ENCODE measurements around the gene CYTH1.

CYTH1 gene

DNA sequence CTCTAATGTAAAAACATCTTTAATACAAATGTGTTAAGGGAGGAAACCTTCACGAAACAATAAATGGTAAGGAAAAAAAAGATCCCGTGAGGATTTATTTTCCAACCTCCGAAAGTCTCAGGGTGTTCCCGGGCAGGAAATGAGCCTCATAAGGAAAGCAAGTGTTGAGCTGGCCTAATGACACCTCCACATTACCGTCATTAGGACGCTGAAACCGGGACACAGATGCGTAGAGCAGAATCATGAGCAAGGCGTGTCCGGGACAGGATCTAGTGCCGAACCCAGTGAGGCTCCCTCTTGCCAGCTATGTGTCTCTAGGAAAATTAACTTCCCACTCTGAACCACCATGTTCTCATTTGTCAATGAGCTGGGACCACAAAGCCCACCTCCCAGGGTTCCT, 22.7 kb upstream of the CYTH1 start:
- DNase-seq, result no peak

DNA sequence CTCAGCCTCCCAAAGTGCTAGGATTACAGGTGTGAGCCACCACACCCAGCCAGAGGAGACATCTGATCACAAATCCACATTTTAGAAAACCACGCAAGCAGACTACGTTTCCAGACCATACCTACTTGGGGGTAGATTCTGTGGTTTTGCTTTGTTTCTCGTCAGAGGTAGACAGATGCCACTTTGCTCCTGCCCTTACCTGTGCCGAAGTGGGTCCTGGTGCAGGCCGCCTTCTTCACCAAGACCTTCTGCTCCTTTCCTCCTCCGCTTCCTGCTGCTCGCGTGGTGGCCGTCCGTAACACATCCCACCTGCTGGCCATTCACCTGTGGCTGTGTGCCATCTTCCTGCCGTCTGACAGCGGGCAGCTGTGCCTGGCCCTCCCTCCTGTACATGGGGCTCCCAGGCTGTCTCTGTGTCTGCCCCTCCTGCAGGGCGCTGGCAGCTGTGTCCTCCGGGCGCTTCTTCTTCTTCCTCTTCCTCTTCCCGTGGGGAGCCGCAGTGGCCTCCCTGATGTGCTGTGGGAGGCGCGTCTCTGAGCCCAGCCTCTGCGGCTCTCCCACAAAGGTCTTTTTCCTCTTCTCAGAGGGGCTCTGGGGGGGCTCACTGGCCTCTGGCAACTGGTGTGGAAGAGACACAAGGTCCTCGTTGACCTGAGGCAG, 21.2 kb upstream of the CYTH1 start:
- no peak for DNase-seq

DNA sequence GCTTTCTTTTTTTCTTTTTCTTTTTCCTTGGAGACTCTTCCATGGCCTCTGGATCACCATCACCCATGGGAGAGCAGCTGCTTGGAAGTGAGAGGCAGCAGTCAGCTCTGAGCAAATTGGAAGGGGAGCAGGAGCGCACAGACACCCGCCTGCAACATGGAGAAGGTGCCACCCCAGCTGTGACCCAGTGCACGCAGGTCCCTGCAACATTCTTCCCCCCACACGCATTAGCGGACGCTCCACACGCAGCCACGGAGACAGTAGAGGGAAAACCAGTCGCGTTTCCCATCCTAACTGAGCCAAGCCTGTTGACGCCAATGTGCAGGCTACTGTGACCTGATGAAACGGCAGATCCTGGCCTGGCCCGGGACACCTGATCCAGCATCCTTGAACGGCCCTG, 20.4 kb upstream of the CYTH1 start:
- DNase-seq, result no peak

- DNase-seq, result no peak
These were observed 19.9 kb upstream of the CYTH1 start for GRCh38 chr17:78802008-78802407.

DNA sequence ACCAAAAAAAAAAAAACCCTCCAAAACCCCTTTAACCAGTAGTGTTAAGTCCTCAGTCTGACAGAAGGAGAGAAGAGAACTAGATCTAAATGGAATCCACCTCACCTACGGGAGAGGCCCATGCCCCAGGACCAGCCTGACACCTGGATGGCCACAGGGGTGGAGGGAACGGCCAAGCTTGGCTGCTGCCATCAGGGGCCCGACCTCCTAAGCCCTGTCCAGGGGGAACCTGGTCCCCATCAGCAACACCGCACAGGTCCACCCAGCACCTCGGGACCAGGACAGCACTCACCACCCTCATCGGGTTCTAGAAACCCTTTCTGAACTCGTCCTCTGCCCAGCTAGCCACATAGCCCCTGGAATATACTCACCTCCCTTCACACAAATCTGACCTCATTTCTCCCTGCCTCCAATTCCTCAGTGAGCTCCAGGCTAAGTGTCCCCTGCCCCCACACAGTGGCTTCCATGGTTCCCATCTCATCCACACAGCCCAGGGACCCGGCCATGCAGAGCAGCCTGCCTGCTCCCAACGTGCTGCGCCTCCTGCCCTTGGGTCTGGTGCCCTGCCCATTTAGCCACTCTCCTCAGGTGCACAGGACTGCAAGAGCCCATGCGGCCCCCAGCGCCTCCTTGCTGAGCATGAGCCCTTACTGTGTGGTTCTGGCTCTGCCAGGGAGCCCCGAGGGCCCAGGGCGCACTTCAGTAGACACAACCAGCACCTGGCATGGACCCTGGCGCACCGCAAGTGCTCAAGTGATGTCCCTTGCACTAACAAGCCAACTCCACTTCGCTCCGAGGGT, 18.3 kb upstream of the CYTH1 start:
- DNase-seq, result no peak

DNA sequence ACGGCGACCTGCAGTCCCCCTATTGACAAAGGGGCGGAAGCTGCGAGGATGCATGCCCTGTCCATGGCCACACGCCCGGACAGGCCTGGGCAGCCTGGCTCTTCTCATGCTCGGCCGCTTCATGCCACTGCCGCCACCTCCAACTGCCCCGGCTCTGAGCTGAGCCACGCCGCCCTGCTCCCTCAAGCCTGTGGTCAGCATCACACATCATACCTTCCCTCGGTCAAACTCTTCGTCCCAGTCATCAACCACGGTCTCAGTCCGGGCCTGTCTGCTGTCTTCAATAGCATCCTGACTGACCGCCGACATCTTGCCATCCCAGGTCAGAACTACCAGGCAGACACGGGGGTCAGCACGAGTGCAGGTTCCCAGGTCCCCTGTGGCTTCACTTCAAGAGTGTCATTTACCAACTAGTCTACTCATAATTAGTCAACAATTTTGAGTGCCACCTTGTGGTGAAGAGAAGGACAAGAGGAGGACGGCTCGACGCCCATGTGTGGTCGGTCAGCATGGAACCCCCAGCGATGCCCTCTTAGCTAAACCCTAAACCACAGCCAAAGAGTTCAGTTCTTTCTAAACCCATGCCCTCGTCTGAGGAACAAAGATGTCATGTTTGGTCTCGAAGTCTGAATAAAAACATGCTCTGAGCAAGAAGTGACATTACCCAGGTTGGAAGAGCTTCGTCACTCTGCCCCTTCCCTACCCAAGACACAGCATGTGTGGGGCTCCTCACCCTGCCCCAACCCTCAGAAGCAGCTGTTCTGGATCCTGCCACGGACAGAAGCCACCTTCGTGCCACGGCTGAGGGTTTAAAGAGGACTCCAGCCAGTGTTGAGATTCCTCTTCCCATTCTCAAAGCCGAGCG, 16.9 kb upstream of the CYTH1 start:
- DNase-seq, result peak; percentile 71

DNA sequence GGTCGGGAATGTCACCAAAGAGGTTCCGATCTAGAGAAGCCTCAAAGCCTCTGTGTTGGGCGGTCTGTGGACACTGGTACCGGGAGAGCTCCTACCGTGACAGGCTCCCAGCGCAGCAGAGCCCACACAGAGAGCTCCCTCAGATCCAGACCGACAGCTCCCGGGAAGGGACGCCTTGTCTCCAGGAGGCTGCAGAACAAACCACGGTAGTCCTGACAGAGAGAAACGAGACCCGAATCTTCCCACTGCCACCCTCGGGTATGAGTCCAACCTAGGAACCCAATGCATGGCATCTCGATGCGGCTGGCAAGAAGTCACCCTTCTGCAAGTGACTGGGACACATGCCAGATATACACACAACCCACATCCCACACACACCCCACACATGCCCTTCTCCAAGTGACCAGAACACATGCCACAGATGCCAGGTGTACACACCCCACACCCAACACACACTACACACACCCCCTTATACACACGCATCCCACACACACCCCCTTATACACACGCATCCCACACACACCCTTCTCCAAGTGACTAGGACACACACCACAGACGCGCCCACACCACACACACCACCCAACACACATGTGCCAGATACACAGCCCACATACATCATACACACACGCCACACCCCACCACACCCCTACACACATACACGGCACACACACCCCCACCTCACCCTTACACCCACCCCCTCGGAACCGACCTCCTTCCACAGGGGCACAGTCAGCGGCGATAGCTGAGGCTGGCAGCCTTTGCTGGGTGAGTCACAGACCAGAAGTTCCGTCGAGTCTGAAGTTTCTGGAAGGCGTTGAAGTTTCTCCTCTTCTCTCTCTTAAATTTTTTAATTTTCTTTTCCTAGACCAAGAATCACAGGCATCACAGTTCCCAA, 15.9 kb upstream of the CYTH1 start:
- DNase-seq, result no peak

- DNase-seq, result no peak
These were observed 15.1 kb upstream of the CYTH1 start for GRCh38 chr17:78797213-78797612.

DNA sequence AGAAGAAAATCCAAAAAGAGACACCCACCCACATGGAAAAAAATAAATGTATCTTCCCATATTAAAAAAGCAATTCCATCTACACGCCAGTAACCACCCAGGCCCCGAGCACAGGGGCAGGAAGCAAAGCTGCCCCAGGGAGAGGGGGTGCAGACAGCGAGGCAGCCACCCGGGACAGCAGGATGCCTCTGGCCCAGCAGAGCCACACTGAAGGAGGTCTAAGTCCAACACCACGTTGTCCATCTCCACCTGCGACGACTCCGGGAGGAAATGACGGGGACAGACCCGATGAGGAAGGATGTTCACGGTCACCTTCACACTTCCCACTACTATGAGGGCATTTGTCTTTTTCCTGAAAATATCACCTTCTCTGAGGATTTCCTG, 14.4 kb upstream of the CYTH1 start:
- no peak for DNase-seq

DNA sequence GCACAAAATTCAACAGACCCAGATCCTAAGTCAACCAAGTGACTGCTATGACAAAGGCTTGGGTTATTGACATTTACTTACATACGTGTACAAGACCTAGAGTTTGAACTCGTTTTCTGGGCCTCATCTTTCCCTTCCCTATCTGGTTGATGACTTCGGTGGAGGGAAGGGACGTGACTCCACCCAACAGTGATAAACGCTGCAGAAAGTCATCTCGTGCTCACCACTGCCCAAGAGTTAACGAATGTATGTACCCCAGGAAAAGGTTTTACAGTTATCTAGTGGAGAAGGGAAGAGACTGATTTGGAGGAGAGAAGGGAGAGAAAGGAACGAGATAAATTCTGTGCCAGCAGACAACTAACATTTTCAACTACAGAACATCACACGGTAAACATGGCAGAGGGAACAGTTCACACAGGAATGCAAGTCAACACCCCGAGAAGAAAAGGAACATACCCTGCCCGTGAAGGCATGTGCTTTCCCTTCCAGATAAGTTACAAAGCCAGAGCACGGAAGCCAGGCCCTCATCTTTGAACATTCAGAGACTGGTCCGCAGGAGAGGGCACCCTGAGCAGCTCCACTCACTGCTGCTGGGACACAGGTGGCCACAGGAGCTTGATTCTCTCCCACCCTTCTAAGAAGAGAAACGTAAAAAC, 13.9 kb upstream of the CYTH1 start:
- DNase-seq, result peak; percentile 49

- no peak for DNase-seq
These were observed 13.0 kb upstream of the CYTH1 start for GRCh38 chr17:78794864-78795640.

- no peak for DNase-seq
These were observed 12.3 kb upstream of the CYTH1 start for GRCh38 chr17:78794399-78794798.

GRCh38 chr17:78793968-78794367, 11.9 kb upstream of the CYTH1 start:
- DNase-seq, result no peak

DNA sequence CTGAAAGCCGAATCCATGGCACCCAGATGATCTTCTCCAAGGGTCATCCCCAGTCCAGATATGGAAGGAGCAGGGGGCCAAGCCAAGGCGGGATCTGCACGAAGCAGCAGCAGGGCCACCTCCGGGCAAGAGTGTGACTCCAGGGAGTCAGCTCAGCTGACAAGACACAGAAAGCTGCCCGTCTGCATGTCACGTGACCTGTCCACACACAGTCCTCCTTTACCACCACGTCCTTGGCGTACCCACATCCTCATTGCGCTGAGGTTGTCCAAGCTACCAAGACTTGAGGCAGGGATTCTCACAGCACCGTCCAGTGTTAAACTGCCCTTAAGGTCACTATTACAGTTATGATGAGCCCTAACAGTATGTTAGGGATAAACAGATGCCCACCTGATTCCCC, 11.3 kb upstream of the CYTH1 start:
- no peak for DNase-seq

GRCh38 chr17:78791840-78792709, 10.0 kb upstream of the CYTH1 start:
- DNase-seq, result no peak

- no peak for DNase-seq
These were observed 8.5 kb upstream of the CYTH1 start for GRCh38 chr17:78790552-78790951.

GRCh38 chr17:78789663-78790181, 7.6 kb upstream of the CYTH1 start:
- peak; percentile 78 for DNase-seq

GRCh38 chr17:78789149-78789662, 7.1 kb upstream of the CYTH1 start:
- no peak for DNase-seq

DNA sequence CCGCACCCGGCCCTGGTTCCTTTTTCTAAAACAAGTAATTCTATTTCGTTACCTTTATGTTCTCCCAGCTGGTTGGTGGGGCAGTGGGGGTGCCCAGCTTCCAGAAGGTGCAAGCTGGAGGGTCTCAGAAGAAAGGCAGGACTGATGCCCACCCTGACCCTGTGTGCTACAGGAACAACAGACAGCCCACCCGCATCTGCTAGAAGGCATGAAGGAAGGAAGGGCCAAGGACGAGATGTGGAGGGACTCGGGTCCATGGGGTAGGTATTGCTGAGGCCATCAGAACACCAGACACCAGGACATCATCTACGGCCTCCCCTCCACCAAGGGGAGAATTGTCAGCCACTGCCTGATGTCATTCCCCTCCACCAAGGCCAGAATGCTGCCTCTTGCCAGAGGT, 6.4 kb upstream of the CYTH1 start:
- DNase-seq, result no peak

DNA sequence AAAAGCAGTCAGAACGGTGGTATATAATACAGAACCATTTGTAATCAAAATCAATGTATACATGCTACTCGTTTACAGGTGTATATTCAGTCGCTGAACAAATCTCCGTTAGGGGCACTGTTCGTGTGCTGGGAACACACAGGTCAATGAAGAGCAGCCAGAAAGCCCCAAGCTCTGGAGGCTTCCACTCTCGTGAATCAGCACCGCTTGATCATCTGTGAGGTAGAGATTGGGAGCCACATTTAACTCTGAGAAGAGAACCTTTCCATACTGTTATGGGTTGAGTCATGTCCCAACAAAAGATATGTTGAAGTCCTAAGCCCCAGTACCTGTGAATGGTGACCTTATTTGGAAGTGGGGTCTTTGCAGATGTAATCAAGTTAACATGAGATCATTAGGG, 5.4 kb upstream of the CYTH1 start:
- DNase-seq, result no peak
